Calu3 (cell line): Measurements from ENCODE around the gene NRP1. TPM values are rescaled to one million over a fixed set of nuclear protein-coding genes. Genes with fewer than 3 reads are reported as not detected.

ENCODE experiments used
- BruUV-seq: library from RNA; stranded (reverse); fragments of 400-500 nt; replicated peaks from 2 replicates; lab custom pipeline; 2021; lab: Mats Ljungman, UMichigan
- CTCF ChIA-PET: fragments of 300-600 bp; sonication (Branson Sonifier 250); formaldehyde crosslinking; loops from one replicate; lab custom pipeline; 2022; ENCODE audit warnings: antibody characterized with exemption; lab: Charles Lee
- DNase-seq: peaks from one replicate; pipeline ENCODE4 v3.0.0; 2022
- H3K27ac Mint-ChIP-seq: one replicate; pipeline ENCODE4 v1.8.0; 2022; ENCODE audit warnings: mixed read lengths; ENCODE audit not compliant: unreplicated experiment
- H3K27me3 Mint-ChIP-seq: one replicate; pipeline ENCODE4 v1.8.0; 2022; ENCODE audit warnings: mixed read lengths; ENCODE audit not compliant: unreplicated experiment
- H3K36me3 Mint-ChIP-seq: one replicate; pipeline ENCODE4 v1.8.0; 2022; ENCODE audit warnings: mild to moderate bottlenecking, moderate library complexity, mixed read lengths; ENCODE audit not compliant: insufficient read depth, unreplicated experiment
- H3K4me1 Mint-ChIP-seq: one replicate; pipeline ENCODE4 v1.8.0; 2022; ENCODE audit warnings: mild to moderate bottlenecking, low read depth, mixed read lengths; ENCODE audit not compliant: unreplicated experiment
- H3K4me3 Mint-ChIP-seq: one replicate; pipeline ENCODE4 v1.8.0; 2022; ENCODE audit warnings: mild to moderate bottlenecking, low read depth, moderate library complexity, mixed read lengths; ENCODE audit not compliant: unreplicated experiment
- H3K9me3 Mint-ChIP-seq: one replicate; pipeline ENCODE4 v1.8.0; 2022; ENCODE audit warnings: low read depth, mixed read lengths; ENCODE audit not compliant: unreplicated experiment
- CTCF ChIP-seq: fragments of 200-600 bp; IDR thresholded peaks from one replicate; pipeline ENCODE4 v1.8.0; 2022; ENCODE audit warnings: antibody characterized with exemption; ENCODE audit not compliant: unreplicated experiment
- intact Hi-C: fragments of 100-400 bp; cut with micrococcal nuclease; formaldehyde crosslinking; loops from one replicate; pipeline ENCODE4 v1.10.0; 2022; ENCODE audit not compliant: unreplicated experiment
- total RNA-seq: library from RNA; stranded (reverse); gene quantifications from 2 replicates; pipeline ENCODE4 v1.2.3, GENCODE V29; 2022

The NRP1 gene
- total RNA-seq, 1 experiment from 2014 or later: 96.3 TPM

- H3K36me3 Mint-ChIP-seq: peaks cover 43% of the 10 kb centered on the region
- no peaks in the 10 kb centered on the region for H3K9me3 Mint-ChIP-seq
- CTCF ChIA-PET: no interaction called here
- TF ChIP-seq CTCF: no peak
- no peak for DNase-seq
- H3K4me3 Mint-ChIP-seq: no peak overlapping the region
- BruUV-seq: no TSS peak
- intact Hi-C loops: no loop called here
- H3K27me3 Mint-ChIP-seq: no peaks in the 10 kb centered on the region
- no peak overlapping the region for H3K27ac Mint-ChIP-seq
- peaks cover 25% of the 10 kb centered on the region for H3K4me1 Mint-ChIP-seq
These were observed 90.0 kb downstream of the NRP1 start for GRCh38 chr10:33244354-33244967.

- Mint-ChIP-seq H3K27me3 (no peaks in the 10 kb centered on the region), H3K9me3 (no peaks in the 10 kb centered on the region), H3K27ac (no peak overlapping the region), H3K4me3 (no peak overlapping the region), H3K4me1 (peaks cover 23% of the 10 kb centered on the region), H3K36me3 (peaks cover 36% of the 10 kb centered on the region)
- DNase-seq: no peak
- no peak for TF ChIP-seq CTCF
- CTCF ChIA-PET: no interaction called here
- intact Hi-C loops: no loop called here
- BruUV-seq: no TSS peak
These were observed 90.8 kb downstream of the NRP1 start for GRCh38 chr10:33243703-33244102.

- no peak overlapping the region for H3K4me3 Mint-ChIP-seq
- H3K9me3 Mint-ChIP-seq: no peaks in the 10 kb centered on the region
- H3K36me3 Mint-ChIP-seq: peaks cover 34% of the 10 kb centered on the region
- intact Hi-C loops: no loop called here
- H3K4me1 Mint-ChIP-seq: peaks cover 31% of the 10 kb centered on the region
- BruUV-seq: no TSS peak
- TF ChIP-seq CTCF: no peak
- H3K27me3 Mint-ChIP-seq: no peaks in the 10 kb centered on the region
- CTCF ChIA-PET: no interaction called here
- no peak for DNase-seq
- no peak overlapping the region for H3K27ac Mint-ChIP-seq
These were observed 91.5 kb downstream of the NRP1 start for GRCh38 chr10:33242931-33243330.

GRCh38 chr10:33241351-33241750 lies 93.1 kb downstream of the NRP1 start:
- Mint-ChIP-seq H3K4me3 (no peak overlapping the region), H3K27me3 (no peaks in the 10 kb centered on the region), H3K9me3 (no peaks in the 10 kb centered on the region), H3K36me3 (peaks cover 36% of the 10 kb centered on the region), H3K27ac (no peak overlapping the region), H3K4me1 (peaks cover 42% of the 10 kb centered on the region)
- TF ChIP-seq CTCF: no peak
- intact Hi-C loops: no loop called here
- CTCF ChIA-PET: no interaction called here
- BruUV-seq: no TSS peak
- DNase-seq: no peak
